Thyroid gland (tissue), 4 donors: ENCODE data around the gene TNPO1.

ENCODE experiments used
- CTCF ChIP-seq, 6 experiments: fragments of 200-600 bp in 3 of 6; fragments of 450-650 bp in 3 of 6; sonication (generic) in 3 of 6; IDR thresholded peaks; one replicate each; pipeline ENCODE4 v1.5.1; 2016 to 2019; ENCODE audit warnings: antibody characterized with exemption in 6 of 6, mild to moderate bottlenecking in 2 of 6, inconsistent platforms in 1 of 6, moderate library complexity in 1 of 6
- POLR2A ChIP-seq, 2 donors: fragments of 450-650 bp; IDR thresholded peaks; one replicate each; pipeline ENCODE4 v1.6.1; 2017; ENCODE audit warnings: antibody characterized with exemption in 2 of 2, mild to moderate bottlenecking in 2 of 2, moderate library complexity in 1 of 2

- TF ChIP-seq CTCF (IDR thresholded peaks at IDR 0.05) (no peak), POLR2A (IDR thresholded peaks at IDR 0.05) (no peak)
Measured at GRCh38 chr5:72817076-72817481, 618 bp downstream of the TNPO1 start.
